ENCODE measurements around the gene CAMLG.
"Not testable (repeated sequence)": the region's sequence is repeated elsewhere in the genome, so short reads cannot be mapped to it uniquely, and the experiment has no call there.

The CAMLG gene

DNA sequence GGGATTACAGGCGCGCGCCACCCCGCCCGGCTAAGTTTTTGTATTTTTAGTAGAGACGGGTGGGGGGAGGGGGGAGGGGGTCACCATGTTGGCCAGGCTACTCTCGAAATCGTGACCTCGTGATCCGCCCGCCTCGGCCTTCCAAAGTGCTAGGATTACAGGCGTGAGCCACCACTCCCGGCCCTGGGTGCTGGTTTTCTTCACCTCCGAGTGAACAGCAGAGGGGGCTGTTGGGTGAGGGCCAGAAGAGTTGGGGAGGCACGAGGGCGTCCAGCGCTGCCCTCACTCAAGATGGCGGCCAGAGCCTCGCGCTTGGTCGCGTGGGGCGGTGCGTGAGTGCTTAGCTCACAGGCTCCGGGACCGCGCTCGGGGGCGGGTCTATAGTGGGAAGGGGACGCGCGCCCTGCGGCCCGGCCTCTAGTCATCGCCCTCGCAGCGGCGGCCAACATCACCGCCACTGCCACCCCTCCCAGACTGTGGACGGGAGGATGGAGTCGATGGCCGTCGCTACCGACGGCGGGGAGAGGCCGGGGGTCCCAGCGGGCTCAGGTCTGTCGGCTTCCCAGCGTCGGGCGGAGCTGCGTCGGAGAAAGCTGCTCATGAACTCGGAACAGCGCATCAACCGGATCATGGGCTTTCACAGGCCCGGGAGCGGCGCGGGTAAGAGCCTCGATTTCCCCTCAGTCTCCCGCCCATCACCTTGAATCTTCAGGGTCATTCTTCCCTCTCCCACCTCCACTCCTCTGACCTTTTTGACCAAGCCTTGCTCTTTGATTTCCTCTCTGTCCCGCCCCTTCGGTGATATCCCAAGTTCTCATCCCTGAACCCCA, at the start of gene CAMLG:
Gene CAMLG, plus strand, starts transcription at position 416 of the 830 bp plus-strand sequence. Its CDS starts 73 bp downstream, at position 489.
- DNase-seq (ENCODE audit: low read depth), result peak; percentile 96

DNA sequence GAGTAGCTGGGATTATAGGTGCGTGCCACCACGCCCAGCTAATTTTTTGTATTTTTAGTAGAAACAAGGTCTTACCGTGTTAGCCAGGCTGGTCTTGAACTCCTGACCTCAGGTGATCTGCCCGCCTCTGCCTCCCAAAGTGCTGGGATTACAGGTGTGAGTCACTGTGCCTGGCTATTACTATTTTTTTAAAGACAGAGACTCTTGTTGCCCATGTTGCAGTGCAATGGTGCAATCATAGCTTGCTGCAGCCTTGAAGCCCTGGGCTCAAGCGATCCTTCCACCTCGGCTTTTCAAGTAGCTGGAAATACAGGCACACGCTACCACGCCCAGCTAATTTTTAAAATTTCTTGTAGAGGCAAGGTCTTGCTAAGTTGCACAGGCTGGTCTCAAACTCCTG, 48.2 kb upstream of the CAMLG start:
- DNase-seq (ENCODE audit: low read depth), result not testable (repeated sequence)

DNA sequence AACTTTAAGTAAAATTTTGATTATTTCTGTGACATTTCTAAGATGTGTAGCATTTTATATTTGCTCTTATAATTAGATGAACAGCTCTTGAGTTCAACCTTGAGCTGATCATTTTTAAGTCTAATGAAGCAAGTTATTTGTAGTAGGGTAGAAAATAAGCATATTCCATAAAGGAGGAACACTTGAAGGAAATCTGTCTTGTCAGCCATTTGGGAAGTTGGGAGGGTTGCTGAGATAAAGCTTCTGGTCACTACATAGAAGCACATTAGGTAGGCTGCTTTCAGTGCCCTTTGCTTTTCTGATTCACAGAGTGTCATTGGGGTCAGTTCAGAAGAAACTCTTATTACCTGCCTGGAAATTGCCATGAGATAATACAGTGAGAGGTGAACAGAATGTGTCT, 45.6 kb upstream of the CAMLG start:
- DNase-seq (ENCODE audit: low read depth), result no peak

DNA sequence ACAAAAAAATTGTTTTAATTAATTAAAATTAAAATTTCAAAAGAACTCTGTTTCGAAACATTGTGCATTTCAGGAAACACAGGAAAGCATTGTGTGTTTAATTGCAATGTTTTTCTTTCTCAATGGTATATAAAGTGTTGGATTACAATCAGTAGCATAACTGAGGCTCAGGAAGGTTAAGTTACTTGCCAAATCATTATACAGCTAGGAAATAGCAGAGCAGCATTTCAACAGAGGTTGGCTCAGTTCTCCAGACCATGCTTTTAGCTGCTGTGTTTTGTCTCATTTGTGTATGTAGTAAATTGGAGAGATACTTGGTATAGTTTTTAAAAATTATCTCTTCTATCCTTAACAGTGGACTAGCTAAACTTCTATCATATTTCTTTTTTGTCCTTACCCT, 30.0 kb upstream of the CAMLG start:
- no peak for DNase-seq (ENCODE audit: low read depth)

DNA sequence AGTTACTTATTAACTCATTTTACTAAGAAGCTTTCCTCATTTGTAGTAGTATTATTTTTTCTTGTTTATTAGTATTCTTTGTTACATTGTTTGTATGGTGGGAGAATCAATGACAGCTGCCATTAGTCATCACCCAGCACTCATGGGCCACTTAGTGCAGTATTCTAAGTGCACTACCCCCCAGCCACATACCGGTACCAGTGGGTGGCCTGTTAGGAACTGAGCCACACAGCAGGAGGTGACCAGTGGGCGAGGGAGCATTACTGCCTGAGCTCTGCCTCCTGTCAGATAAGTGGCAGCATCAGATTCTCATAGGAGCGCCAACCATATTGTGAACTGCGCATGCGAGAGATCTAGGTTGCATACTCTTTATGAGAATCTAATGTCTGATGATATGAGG, 24.2 kb upstream of the CAMLG start:
- no peak for DNase-seq (ENCODE audit: low read depth)

DNA sequence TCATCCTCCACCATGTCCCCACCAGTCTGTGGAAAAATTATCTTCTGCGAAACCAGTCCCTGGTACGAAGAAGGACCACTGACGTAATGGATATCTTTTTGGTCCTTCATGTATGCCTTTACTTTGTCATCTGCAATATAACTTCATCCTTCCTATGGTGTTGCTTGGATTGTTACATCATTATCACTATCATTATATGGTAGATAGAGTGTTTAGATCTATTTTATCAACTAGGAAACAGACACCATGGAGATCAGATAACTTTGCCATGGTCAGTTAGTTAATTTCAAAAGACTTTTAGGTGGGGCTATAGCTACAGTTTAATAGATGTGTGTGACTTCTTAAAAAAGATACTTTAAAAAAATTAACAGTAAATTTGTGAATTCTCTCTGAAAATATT, 23.8 kb upstream of the CAMLG start:
- DNase-seq (ENCODE audit: low read depth), result no peak

DNA sequence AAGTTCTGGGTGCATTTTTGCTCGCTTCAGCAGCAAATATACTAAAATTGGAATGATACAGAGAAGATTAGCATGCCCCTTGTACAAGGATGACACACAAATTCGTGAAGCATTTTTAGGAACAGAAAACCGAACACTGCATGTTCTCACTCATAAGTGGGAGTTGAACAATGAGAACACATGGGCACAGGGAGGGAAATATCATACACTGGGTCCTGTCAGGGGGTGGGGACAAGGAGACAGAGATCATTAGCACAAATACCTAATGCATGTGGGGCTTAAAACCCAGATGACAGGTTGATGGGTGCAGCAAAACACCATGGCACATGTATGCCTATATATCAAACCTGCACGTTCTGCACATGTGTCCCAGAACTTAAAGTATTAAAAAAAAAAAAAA, 22.9 kb upstream of the CAMLG start:
- DNase-seq (ENCODE audit: low read depth), result not testable (repeated sequence)

DNA sequence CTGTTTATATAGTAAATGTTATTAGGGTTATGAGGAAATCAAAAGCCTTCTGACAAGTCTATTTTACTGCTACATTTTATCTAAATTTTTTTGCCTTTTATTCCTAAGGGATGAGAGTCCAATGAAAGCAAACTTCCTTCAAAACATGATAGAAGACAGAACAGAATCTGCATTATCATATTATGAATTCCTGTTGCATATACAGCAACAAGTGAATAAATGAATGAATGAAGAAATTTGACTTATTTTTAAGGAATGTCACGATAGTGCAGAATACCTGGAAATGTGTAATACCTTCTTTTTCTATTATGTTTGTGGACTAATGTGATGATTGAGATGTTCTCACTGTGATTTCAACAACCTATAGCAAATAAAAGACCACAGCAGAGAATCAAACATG, 13.5 kb upstream of the CAMLG start:
- no peak for DNase-seq (ENCODE audit: low read depth)

DNA sequence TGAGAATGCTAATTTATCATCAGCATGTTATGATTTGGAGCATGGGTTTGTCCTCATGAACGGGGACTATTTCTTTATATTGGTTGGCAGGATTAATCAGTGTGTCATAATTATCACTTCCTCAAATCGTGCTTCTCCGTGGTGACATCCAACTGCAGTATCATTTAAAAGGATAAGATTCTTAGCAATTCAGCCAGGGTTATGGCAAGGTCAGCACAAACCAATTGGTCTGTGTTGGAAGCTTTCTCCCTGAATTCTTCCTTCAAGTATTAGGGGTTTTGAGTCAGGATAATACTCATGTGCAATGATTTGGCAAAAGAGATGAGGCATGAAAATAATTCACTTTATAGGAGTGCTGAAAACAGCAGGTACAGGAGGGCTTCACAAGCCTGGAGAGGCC, 5.5 kb upstream of the CAMLG start:
- no peak for DNase-seq (ENCODE audit: low read depth)

DNA sequence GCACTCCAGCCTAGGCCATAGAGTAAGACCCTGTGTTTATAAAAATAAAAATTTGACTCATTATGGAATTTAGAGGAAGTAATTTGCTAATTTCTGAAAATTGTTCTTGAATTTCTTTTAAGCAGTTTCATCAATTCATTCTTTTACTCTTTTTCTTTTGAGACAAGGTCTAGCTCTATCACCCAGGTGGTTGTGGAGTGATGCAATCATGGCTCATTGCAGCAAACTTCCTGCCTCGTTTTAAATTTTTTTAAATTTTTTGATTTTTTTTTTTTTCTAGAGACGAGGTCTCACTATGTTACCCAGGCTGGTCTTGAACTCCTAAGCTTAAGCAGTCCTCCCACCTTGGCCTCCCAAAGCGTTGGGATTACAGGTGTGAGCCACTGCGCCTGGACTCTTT, 3.1 kb upstream of the CAMLG start:
- no peak for DNase-seq (ENCODE audit: low read depth)

DNA sequence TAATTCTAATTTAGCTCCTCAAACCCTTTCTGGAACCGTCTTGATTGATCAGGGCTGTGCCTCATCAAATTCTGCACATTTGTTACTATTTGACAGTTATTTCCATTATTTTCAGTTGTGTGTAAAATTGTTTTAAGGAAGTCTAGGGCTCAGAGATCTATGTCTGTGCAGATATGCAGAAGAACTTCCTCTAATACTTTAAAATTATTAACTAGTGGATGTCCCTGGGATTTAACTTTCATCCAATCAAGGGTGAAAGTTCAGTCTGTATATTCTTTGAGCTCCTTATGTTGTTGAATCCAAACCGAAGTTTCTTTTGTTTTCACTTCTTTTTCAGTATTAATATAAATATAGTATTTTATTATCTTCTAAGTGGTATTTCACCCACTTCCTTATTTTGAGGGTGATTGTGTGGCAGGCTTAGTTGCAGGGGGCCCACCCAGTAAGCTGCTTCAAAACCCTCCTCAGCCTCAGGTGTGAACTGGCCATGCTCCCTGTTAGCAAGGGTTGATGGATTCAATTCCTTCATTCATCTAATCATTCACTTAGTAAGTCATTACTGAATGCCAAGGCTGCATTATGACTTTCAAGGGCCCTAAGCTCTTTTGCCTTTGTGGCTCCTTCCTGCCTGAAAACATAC, 2.1 kb upstream of the CAMLG start:
- no peak for DNase-seq (ENCODE audit: low read depth)

DNA sequence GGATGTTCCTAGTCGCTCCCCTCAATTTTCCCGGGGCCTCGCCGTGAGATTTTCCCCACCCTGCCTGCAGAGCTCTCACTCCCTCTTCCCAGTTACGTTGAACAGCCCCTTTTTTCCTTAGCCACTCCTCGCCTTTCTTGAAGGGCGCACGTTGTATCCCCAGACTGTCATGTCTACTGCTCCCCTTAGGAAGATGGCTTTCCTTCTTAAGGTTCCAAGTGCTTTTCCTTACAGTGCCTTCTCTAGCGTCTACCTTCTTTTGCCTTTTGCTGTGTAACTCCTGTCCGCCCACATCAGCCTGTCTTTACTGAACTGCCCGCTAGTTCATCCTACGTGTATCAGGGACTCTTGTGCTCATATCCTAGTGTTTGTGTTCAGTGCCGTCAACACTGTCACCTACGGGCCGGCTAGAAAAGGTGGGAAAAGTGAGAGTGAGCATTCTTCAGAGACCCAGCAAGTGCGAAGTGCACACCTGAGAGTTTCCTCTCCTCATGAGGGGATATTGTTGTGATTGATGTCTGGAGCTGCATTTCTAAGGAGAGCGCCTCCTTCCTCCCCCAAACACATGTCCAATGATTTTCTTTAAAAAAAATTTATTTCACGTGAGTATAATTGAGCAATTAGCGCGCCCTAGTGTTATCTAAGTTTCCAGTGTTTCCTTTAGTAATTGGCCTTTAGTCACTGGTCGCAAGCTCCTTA, 764 bp downstream of the CAMLG start:
- DNase-seq (ENCODE audit: low read depth), result no peak

DNA sequence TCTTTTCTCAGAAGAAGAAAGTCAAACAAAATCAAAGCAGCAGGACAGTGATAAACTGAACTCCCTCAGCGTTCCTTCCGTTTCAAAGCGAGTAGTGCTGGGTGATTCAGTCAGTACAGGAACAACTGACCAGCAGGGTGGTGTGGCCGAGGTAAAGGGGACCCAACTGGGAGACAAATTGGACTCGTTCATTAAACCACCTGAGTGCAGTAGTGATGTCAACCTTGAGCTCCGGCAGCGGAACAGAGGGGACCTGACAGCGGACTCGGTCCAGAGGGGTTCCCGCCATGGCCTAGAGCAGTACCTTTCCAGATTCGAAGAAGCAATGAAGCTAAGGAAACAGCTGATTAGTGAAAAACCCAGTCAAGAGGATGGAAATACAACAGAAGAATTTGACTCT, 2.7 kb downstream of the CAMLG start:
- no peak for DNase-seq (ENCODE audit: low read depth)

DNA sequence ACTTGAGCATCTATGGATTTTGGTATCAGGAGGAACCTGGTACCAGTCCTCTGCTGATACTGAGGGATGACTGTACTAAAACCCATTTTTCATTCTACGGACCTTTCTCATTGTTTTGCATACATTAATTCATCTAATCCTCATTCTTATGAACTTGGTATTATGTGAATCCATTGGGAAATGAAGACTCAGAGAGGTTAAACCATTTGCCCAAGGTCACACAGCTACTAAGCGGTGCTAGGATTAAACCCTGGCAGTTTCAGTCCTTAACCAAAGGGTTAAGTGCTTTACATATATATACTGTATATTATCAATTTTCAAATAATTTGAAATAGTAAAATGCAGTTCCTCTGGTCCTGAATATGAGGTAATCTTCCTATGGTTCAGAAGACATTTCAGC, 3.8 kb downstream of the CAMLG start:
- DNase-seq (ENCODE audit: low read depth), result no peak

DNA sequence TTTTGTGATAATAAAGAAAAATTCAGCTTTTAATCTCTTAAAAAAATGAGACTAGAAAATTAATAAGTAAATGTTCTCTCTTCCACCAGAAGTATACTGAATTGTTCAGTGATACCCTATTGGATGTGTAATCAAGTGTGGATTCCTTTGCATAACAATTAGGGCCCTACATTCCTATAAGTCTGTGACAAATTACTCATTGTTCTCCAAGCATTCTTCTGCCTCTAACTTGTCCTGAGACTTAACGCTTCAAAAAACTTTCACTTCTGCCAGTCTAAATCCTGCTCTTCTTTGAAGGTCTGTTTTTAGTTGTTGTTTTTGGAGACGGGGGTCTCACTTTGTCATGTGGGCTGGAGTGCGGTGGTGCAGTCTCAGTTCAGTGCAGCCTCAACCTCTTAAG, 11.1 kb downstream of the CAMLG start:
- no peak for DNase-seq (ENCODE audit: low read depth)

DNA sequence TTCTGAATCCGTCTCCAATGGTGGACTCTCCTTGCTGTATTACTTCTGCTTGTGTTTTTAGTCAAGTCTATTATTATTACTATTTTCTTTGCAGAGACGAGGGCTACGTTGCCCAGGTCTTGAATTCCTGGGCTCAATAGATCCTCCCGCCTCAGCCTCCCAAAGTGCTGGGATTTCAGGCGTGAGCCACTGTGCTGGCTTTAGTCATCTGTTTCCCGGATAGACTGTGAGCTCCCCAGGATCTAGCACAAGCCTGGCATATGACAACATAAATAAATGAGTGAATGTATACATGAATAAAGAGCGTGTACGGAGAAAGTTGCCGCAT, 19.8 kb downstream of the CAMLG start:
- no peak for DNase-seq (ENCODE audit: low read depth)

DNA sequence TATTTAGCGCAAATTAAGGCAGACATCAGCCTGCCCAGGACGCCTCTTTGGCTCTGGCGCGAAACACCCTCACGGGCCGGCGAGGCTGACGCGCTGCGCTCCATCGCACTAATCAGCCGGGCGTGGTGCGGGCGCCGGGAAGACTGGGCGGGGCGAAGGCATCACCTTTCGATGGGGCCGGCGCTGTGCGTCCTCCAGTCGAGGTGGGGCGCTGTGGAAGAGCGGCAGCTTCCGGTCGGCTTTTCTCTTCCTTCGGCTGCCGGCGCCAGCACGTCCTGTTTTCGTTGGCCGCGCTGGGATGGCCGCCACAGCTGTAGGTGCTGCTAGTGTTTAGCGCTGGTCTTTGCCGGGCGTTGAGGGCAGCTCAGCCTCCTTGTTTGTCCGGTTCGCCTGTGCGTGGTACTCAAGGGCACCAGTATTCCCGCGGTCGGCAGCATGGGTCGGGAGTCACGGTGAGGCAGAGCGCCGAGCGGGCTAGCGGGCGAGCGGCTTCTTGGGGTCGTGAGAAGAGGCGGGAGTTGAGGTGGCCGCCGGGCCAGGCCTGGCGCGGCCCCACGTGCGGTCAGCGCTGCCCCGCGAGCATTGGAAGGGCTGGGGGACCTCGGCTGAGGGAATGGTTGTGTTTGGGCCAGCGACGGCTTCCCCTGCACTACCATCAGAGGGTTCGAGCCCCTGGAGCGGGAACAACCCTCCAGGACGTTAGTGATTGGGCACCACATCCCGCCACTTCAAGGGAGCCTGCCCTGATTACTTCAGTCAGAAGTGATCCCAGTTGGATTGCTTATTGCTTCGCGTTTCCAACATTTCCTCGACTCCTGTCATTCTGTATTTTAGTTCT, 20.4 kb downstream of the CAMLG start, which contains the start of gene DDX46:
Gene DDX46, plus strand, starts transcription at position 276 of the 838 bp plus-strand sequence. Its CDS starts 160 bp downstream, at position 436.
- DNase-seq (ENCODE audit: low read depth), result peak; percentile 88

DNA sequence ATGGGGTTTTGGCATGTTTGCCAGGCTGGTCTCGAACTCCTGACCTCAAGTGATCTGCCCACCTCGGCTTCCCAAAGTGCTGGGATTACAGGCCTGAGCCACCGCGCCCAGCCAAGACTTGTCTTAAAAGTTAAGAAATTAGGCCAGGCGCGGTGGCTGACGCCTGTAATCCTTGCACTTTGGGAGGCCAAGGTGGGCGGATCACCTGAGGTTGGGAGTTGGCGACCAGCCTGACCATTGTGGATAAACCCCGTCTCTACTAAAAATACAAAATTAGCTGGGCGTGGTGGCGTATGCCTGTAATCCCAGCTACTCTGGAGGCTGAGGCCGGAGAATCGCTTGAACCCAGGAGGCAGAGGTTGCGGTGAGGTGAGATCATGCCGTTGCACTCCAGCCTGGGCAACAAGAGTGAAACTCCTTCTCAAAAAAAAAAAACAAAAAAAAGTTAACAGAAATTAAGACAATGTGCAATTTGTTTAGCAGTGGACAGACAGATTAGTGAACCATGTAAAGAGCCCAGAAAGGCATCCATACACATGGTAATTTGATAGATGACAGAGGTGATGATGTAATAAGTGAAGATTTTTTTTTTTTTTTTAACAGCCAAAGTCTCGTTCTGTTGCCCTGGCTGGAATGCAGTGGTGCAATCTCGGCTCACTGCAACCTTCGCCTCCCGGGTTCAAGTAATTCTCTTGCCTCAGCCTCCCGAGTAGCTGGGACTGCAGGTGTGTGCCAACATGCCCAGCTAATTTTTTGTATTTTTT, 29.4 kb downstream of the CAMLG start:
- not testable (repeated sequence) for DNase-seq (ENCODE audit: low read depth)

DNA sequence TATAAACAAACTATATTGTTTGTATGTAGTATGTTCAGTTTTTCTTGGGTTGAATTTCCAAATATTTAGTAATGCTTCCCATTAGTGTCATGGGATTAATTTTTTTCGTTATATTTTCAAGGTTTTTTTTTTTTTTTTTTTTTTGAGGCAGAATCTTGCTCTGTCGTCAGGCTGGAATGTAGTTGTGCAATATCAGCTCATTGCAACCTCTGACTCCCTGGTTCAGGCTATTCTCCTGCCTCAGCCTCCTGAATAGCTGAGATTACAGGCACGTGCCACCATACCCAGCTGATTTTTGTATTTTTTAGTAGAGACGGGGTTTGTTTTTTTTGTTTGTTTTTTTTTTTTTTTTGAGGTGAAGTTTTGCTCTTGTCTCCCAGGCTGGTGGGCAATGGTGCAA, 30.9 kb downstream of the CAMLG start:
- no peak for DNase-seq (ENCODE audit: low read depth)

DNA sequence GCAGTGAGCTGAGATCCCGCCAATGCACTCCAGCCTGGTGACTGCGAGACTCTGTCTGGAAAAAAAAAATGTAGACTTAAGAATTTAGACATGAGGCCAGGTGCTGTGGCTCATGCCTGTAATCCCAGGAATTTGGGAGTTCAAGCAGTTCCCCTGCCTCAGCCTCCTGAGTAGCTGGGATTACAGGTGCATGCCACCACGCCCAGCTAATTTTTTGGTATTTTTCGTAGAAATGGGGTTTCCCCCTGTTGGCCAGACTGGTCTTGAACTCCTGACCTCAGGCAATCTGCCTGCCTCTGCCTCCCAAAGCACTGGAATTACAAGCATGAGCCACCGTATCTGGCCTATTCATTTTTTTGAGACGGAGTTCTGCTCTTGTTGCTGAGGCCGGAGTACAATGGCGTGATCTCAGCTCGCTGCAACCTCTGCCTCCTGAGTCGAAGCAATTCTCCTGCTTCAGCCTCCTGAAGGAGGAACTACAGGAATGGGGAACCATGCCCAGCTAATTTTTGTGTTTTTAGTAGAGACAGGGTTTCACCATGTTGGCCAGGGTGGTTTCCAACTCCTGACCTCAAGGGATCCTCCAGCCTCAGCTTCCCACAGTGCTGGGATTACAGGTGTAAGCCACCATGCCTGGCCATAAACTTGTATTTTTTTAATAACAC, 34.2 kb downstream of the CAMLG start:
- DNase-seq (ENCODE audit: low read depth), result no peak

DNA sequence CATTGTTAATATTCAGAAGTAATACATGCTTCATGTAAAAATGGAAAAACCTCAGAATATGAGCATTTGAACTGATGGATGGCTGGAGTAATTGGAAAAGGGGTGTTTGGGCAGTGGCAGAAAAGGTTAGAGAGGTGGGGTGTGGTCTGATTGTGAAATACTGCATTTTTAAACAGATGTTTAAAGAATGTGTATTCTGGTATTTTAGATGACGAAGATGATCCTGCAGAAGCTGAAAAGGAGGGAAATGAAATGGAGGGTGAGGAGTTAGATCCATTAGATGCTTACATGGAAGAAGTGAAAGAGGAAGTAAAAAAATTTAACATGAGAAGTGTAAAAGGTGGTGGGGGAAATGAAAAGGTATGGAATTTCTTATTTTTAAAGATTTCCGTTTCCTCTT, 39.0 kb downstream of the CAMLG start:
- DNase-seq (ENCODE audit: low read depth), result no peak

All from stimulated activated CD8-positive, alpha-beta memory T cell treated with anti-CD3 and anti-CD28 coated beads, Interleukin-12 subunit alpha, Interleukin-12 subunit beta, amount 100 ng/mL, for 4 hours (primary cell).